ENCODE measurements around the gene OXNAD1.

- TF ChIP-seq SP1 (IDR thresholded peaks at IDR 0.05; ENCODE audit: low read depth, low read length) (no peak), EP300 (IDR thresholded peaks at IDR 0.05; ENCODE audit: borderline replicate concordance in 1 of 2, control insufficient read depth in 1 of 2, low read depth in 2 of 2, low read length in 2 of 2) (no peak), BCL11A (IDR thresholded peaks at IDR 0.05; ENCODE audit: low read depth, low read length) (no peak), SMC3 (IDR thresholded peaks at IDR 0.05; ENCODE audit: borderline replicate concordance, low read length) (no peak)
These were observed 52.5 kb downstream of the OXNAD1 start for GRCh38 chr3:16317561-16317945.
